Measurements from ENCODE around the gene KRT81.

DNA sequence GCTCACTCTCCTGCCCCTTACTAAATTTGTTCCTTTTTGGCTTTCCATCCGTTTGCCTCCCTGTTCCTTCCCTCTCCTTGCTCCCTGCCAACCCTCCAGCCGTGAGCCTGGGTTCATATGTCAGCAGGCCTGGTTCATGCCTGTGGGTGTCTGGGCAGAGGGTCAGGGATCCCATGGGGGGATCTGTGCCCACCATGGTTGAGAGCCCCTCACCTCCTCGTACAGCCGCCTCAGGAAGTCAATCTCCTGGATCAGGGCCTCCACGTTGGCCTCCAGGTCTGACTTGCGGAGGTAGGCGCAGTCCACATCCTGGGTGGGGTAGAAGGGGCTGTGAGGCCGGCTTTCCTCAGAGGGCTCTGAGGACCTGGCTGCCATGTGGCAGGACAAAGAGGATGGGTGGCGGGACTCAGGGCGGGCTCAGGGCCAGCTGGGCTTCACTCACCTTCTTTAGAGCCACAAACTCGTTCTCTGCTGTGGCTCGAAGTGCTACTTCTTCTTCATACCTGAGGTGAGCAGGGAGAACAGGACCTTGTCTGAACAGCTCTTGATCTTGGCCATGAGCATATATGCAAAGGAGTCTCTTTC is 26.2 kb upstream of the KRT81 start:
- TF ChIP-seq CTCF (IDR thresholded peaks at IDR 0.05; ENCODE audit: low read depth, low read length, poor library complexity, severe bottlenecking) = no peak
- no peak for TF ChIP-seq EZH2phosphoT487 (IDR thresholded peaks at IDR 0.05; ENCODE audit: borderline replicate concordance, low read length)

All from DOHH2 (cell line).